ENCODE data around the gene NOL4L.
A peak's percentile ranks its signal among the peaks of the same experiment; 100 is the strongest.

NOL4L gene

GRCh38 chr20:32444474-32445220 lies 140.5 kb downstream of the NOL4L start:
- no peak for DNase-seq (ENCODE audit: low spot score)

- DNase-seq (ENCODE audit: low spot score) = no peak
Measured at GRCh38 chr20:32443386-32443974, 141.7 kb downstream of the NOL4L start.

GRCh38 chr20:32442630-32443373 lies 142.3 kb downstream of the NOL4L start:
- no peak for DNase-seq (ENCODE audit: low spot score)

- no peak for DNase-seq (ENCODE audit: low spot score)
Measured at GRCh38 chr20:32441638-32442037, 143.5 kb downstream of the NOL4L start.

- no peak for DNase-seq (ENCODE audit: low spot score)
Measured at GRCh38 chr20:32440758-32441078, 144.4 kb downstream of the NOL4L start.

- DNase-seq (ENCODE audit: low spot score) = no peak
Measured at GRCh38 chr20:32440069-32440757, 144.9 kb downstream of the NOL4L start.

GRCh38 chr20:32439132-32439829 lies 145.9 kb downstream of the NOL4L start:
- peak; percentile 74 for DNase-seq (ENCODE audit: low spot score)

GRCh38 chr20:32438331-32438858 lies 146.7 kb downstream of the NOL4L start:
- DNase-seq (ENCODE audit: low spot score) = no peak

- DNase-seq (ENCODE audit: low spot score) = peak; percentile 56
Measured at GRCh38 chr20:32437391-32438074, 147.6 kb downstream of the NOL4L start.

- DNase-seq (ENCODE audit: low spot score) = no peak
Measured at GRCh38 chr20:32436968-32437367, 148.2 kb downstream of the NOL4L start.

GRCh38 chr20:32436142-32436861 lies 148.8 kb downstream of the NOL4L start:
- no peak for DNase-seq (ENCODE audit: low spot score)

GRCh38 chr20:32435449-32436107 lies 149.6 kb downstream of the NOL4L start:
- DNase-seq (ENCODE audit: low spot score) = no peak

GRCh38 chr20:32434434-32434833 lies 150.7 kb downstream of the NOL4L start:
- no peak for DNase-seq (ENCODE audit: low spot score)

GRCh38 chr20:32433311-32434021 lies 151.7 kb downstream of the NOL4L start:
- no peak for DNase-seq (ENCODE audit: low spot score)

GRCh38 chr20:32432277-32432676 lies 152.9 kb downstream of the NOL4L start:
- no peak for DNase-seq (ENCODE audit: low spot score)

GRCh38 chr20:32431457-32431856 lies 153.7 kb downstream of the NOL4L start:
- no peak for DNase-seq (ENCODE audit: low spot score)

GRCh38 chr20:32429745-32430360 lies 155.3 kb downstream of the NOL4L start:
- no peak for DNase-seq (ENCODE audit: low spot score)

GRCh38 chr20:32429343-32429742 lies 155.8 kb downstream of the NOL4L start:
- no peak for DNase-seq (ENCODE audit: low spot score)

GRCh38 chr20:32427996-32428395 lies 157.1 kb downstream of the NOL4L start:
- DNase-seq (ENCODE audit: low spot score) = no peak

All from RKO (cell line).